T-cell (primary cell): ENCODE data around the gene OSBP2. TPM values are rescaled to one million over a fixed set of nuclear protein-coding genes. Genes with fewer than 3 reads are reported as not detected.

Experiments used
- ATAC-seq, 4 experiments: fragments of 200-7000 bp in 3 of 4; fragments of 150-1000 bp in 1 of 4; cut with Tn5 transposase; replicated peaks in 1 of 4; 1 replicate in 3 of 4; 2 replicates in 1 of 4; pipeline ENCODE4 v1.10.0; 2021; ENCODE audit warnings: moderate library complexity in 3 of 4, mild to moderate bottlenecking in 2 of 4, moderate number of reproducible peaks in 1 of 4
- CTCF ChIA-PET, 2 donors: fragments of 300-600 bp; sonication (Branson Sonifier 250); formaldehyde crosslinking; loops; one replicate each; lab custom pipeline; 2022; ENCODE audit warnings: antibody characterized with exemption in 2 of 2; lab: Charles Lee
- POLR2A ChIA-PET, 2 donors: fragments of 300-600 bp; sonication (Branson Sonifier 250); formaldehyde crosslinking; loops; one replicate each; lab custom pipeline; 2022; ENCODE audit warnings: antibody characterized with exemption in 2 of 2; lab: Charles Lee
- DNase-seq, 35 experiments: peaks; one replicate each; pipeline versions ENCODE4 v3.0.0 to v3.0.0-alpha.2; 2013 to 2023
- H3K27ac ChIP-seq: one replicate; pipeline ENCODE4 v1.5.1; 2013; ENCODE audit warnings: low read length
- H3K27me3 ChIP-seq, 2 experiments: replicated peaks in 1 of 2; 1 replicate in 1 of 2; 2 replicates in 1 of 2; pipeline versions ENCODE4 v1.6.1 to v1.7.0; 2013; ENCODE audit warnings: low read length in 1 of 2, mixed read lengths in 1 of 2; ENCODE audit not compliant: control insufficient read depth in 2 of 2, insufficient read depth in 2 of 2; ENCODE audit errors: extremely low read depth in 1 of 2
- H3K36me3 ChIP-seq, 2 donors: 1 replicate in 1 of 2; 2 replicates in 1 of 2; pipeline versions ENCODE4 v1.6.1 to v1.7.0; 2013; ENCODE audit warnings: low read length in 1 of 2; ENCODE audit not compliant: control insufficient read depth in 2 of 2, insufficient read depth in 1 of 2; ENCODE audit errors: extremely low read depth in 1 of 2
- H3K4me1 ChIP-seq, 2 experiments: 1 replicate in 1 of 2; 2 replicates in 1 of 2; pipeline versions ENCODE4 v1.6.1 to v1.7.0; 2013; ENCODE audit warnings: low read length in 2 of 2, mixed read lengths in 1 of 2; ENCODE audit not compliant: insufficient read depth in 2 of 2, control insufficient read depth in 1 of 2; ENCODE audit errors: extremely low read depth in 1 of 2
- H3K4me3 ChIP-seq, 2 donors: 1 replicate in 1 of 2; 2 replicates in 1 of 2; pipeline versions ENCODE4 v1.5.1 to v1.7.0; 2013; ENCODE audit warnings: mild to moderate bottlenecking in 2 of 2, low read length in 1 of 2, moderate library complexity in 1 of 2; ENCODE audit not compliant: control insufficient read depth in 1 of 2; ENCODE audit errors: extremely low read depth in 1 of 2
- H3K9me3 ChIP-seq: 2 replicates; pipeline ENCODE4 v1.7.0; 2013
- H3K27ac Mint-ChIP-seq, 2 donors: one replicate each; pipeline ENCODE4 v1.8.0; 2020 to 2021; ENCODE audit warnings: mild to moderate bottlenecking in 2 of 2, mixed read lengths in 2 of 2
- H3K27me3 Mint-ChIP-seq, 2 donors: one replicate each; pipeline ENCODE4 v1.8.0; 2021 to 2022; ENCODE audit warnings: mixed read lengths in 2 of 2
- H3K36me3 Mint-ChIP-seq: one replicate; pipeline ENCODE4 v1.8.0; 2021; ENCODE audit warnings: mixed read lengths
- H3K4me1 Mint-ChIP-seq, 3 donors: one replicate each; pipeline ENCODE4 v1.8.0; 2020 to 2022; ENCODE audit warnings: mixed read lengths in 3 of 3, mild to moderate bottlenecking in 1 of 3
- H3K4me3 Mint-ChIP-seq, 3 donors: one replicate each; pipeline ENCODE4 v1.8.0; 2020 to 2022; ENCODE audit warnings: mild to moderate bottlenecking in 3 of 3, mixed read lengths in 3 of 3, moderate library complexity in 3 of 3
- H3K9me3 Mint-ChIP-seq, 3 donors: one replicate each; pipeline ENCODE4 v1.8.0; 2020 to 2022; ENCODE audit warnings: mixed read lengths in 3 of 3
- WGBS: methylation state at CpG from one replicate; pipeline ENCODE4 v1.1.5; 2013; ENCODE audit warnings: missing lambda C conversion rate; ENCODE audit not compliant: insufficient coverage; 5-methylcytosine and 5-hydroxymethylcytosine counted together
- total RNA-seq, 35 experiments: library from RNA in 6 of 35; stranded (reverse) in 6 of 35; fragments of 120-200 nt in 1 of 35; gene quantifications; one replicate each; pipeline versions ENCODE4 v1.2.1 to v1.2.4 and lab custom pipeline; 2013 to 2026

Gene OSBP2
- total RNA-seq, 5 donors from 2014 or later (not counting 1 experiment from before 2014, with no cell fraction given): 1.6 to 2.8 (median 2.1) TPM

DNA sequence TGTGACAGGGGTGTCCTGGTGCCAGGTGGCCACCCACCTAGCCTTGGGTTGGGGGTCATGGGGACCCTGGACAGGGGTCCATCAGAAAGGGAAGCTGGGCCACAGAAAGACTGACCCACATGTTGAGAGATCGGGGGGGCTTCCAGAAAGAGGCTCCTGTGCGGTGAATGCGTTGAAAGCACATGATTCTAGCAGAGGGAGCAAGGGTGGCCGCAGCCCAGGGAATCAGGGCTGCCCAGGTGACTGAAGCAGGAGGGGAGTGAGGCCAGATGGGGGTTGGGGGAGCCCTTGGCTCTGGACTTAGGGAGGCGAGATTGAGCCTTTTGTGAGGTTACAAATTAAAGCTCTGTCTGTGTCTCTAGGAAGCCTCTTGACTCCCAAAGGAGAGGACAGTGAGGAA is 193.2 kb downstream of the OSBP2 start:
- DNase-seq: no peak
- ATAC-seq: no peak
- H3K27ac Mint-ChIP-seq: no peak overlapping the region
- no peaks in the 10 kb centered on the region for H3K27me3 ChIP-seq
- ChIA-PET CTCF (interaction anchor here in 1 of 2 donors (0.6 kb wide), 1 partner anchor 88 kb away, joined by 6 read pairs; no protein-coding TSS in a partner anchor), POLR2A (no interaction called here)
- no peak overlapping the region for H3K27ac ChIP-seq
- peaks cover 0 to 2% of the 10 kb centered on the region in 2 donors for H3K36me3 ChIP-seq
- H3K4me3 ChIP-seq: no peak overlapping the region
- peaks cover 7 to 13% (median 13%) of the 10 kb centered on the region in 3 donors for H3K4me1 Mint-ChIP-seq
- no peaks in the 10 kb centered on the region for H3K9me3 Mint-ChIP-seq
- no peaks in the 10 kb centered on the region for H3K9me3 ChIP-seq
- peaks cover 0 to 6% of the 10 kb centered on the region in 2 experiments for H3K4me1 ChIP-seq
- no peaks in the 10 kb centered on the region for H3K27me3 Mint-ChIP-seq
- H3K4me3 Mint-ChIP-seq: no peak overlapping the region
- peaks cover 6% of the 10 kb centered on the region for H3K36me3 Mint-ChIP-seq
- WGBS: 96% methylated on average over 4 of the region's 5 CpGs

DNA sequence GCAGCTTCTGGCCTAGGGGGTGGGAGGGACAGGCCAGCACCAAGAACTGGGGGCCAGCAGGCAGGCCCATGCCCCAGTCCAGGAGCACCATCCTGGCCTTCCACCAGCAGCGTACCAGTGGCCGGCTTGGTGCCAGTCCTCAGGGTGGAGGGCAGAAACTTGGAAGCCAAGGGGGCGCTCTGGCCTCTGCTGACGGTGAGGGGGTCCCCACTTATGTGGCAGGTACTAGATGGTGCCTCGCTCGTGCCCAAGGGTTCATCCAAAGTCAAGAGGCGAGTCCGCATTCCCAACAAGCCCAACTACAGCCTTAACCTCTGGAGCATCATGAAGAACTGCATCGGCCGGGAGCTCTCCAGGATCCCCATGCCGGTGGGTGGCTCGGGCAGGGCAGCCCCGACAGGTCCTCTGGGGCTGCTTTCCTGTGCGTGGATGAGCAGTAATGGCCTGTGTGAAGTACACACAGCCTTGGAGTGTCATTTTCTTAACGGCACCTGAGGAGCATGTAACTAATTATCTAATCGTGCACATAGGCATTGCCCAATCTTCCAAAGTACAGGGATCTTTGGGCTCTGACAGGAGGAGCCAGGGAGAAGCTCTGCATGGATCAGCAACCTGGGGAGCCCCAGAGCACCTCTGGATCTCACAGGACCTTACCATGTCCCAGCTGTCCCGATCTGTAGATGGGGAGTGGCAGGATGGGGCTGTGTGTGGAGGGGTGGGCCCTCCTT is 194.8 kb downstream of the OSBP2 start:
- Mint-ChIP-seq H3K4me1 (peaks cover 21 to 29% (median 29%) of the 10 kb centered on the region in 3 donors), H3K27ac (no peak overlapping the region), H3K27me3 (no peaks in the 10 kb centered on the region), H3K9me3 (no peaks in the 10 kb centered on the region), H3K4me3 (no peak overlapping the region), H3K36me3 (peaks cover 6% of the 10 kb centered on the region)
- POLR2A ChIA-PET: no interaction called here
- no peaks in the 10 kb centered on the region for H3K27me3 ChIP-seq
- H3K36me3 ChIP-seq: peaks cover 0 to 2% of the 10 kb centered on the region in 2 donors
- 88% methylated on average over 13 of the region's 17 CpGs for WGBS
- ATAC-seq: no peak
- no peaks in the 10 kb centered on the region for H3K9me3 ChIP-seq
- H3K27ac ChIP-seq: no peak overlapping the region
- peaks cover 10 to 20% of the 10 kb centered on the region in 2 experiments for H3K4me1 ChIP-seq
- no peak overlapping the region for H3K4me3 ChIP-seq
- CTCF ChIA-PET: no interaction called here
- DNase-seq: no peak

DNA sequence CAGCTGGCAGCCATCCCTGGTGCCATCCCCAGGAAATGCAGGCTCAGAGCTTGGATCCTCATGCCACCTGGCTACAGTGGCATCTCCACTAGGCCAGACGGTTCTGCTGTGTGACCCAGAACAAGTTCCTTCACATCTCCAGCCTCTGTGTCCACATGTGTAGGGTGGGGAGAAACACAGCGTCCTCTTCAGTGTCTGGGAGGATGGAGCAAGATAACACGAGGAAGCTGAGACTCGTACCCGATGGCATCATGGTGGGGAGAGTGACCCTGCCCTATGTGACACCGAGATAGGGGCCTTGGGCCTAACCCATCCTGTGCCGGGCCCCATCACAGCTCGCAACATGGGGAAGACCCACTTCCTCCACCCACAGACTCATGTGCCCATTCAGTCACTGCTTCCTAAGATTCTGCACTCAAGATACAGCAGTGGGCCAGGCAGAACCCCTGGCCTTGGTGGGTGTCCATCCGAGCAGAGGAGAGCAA is 195.4 kb downstream of the OSBP2 start:
- Histone ChIP-seq H3K27me3 (no peaks in the 10 kb centered on the region), H3K4me3 (no peak overlapping the region), H3K27ac (no peak overlapping the region), H3K9me3 (no peaks in the 10 kb centered on the region), H3K36me3 (peaks cover 0 to 2% of the 10 kb centered on the region in 2 donors), H3K4me1 (peaks cover 16 to 21% of the 10 kb centered on the region in 2 experiments)
- Mint-ChIP-seq H3K27me3 (no peaks in the 10 kb centered on the region), H3K9me3 (no peaks in the 10 kb centered on the region), H3K4me3 (no peak overlapping the region), H3K4me1 (peaks cover 27 to 35% (median 35%) of the 10 kb centered on the region in 3 donors), H3K36me3 (peaks cover 6% of the 10 kb centered on the region), H3K27ac (no peak overlapping the region)
- POLR2A ChIA-PET: no interaction called here
- 79% methylated on average over 6 of the region's 9 CpGs for WGBS
- DNase-seq (peak in 1 of 35 experiments; percentile 10), ATAC-seq (no peak)
- CTCF ChIA-PET: no interaction called here

DNA sequence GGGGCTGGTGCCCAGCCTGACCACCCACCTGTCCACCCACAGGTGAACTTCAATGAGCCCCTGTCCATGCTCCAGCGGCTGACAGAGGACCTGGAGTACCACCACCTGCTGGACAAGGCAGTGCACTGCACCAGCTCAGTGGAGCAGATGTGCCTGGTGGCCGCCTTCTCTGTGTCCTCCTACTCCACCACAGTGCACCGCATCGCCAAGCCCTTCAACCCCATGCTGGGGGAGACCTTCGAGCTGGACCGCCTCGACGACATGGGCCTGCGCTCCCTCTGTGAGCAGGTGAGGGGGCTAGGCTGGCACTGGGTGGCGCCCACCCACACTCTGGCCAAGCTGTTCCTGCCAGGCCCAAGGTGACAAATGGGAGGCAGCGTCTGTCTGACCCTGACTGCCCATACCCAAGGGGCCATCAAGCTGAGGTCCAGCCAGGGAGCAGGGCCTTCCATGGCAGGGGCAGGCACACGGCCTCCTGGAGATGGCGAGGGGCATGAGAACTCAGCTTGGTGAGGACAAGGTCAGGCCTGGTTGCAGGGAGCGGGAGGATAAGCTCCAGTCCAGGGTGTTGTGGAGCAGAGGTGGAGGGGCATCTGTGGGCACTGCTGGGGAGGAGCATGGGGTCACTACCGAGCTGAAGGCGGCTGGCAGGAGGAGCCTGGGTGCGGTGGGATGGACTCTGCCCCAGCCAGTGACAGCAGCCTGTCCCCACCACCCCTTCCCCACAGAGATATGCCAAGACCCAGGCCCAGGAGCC is 196.2 kb downstream of the OSBP2 start:
- ChIA-PET POLR2A (no interaction called here), CTCF (no interaction called here)
- Mint-ChIP-seq H3K4me3 (no peak overlapping the region), H3K9me3 (no peaks in the 10 kb centered on the region), H3K27ac (no peak overlapping the region), H3K36me3 (peaks cover 6% of the 10 kb centered on the region), H3K27me3 (no peaks in the 10 kb centered on the region), H3K4me1 (peaks cover 29 to 38% (median 37%) of the 10 kb centered on the region in 3 donors)
- H3K36me3 ChIP-seq: peaks cover 0 to 2% of the 10 kb centered on the region in 2 donors
- H3K4me3 ChIP-seq: no peak overlapping the region
- DNase-seq (peak in 19 of 35 experiments; percentile 4 to 45 (median 13)), ATAC-seq (peak in 3 of 4 experiments; percentile 36 to 41 (median 36))
- no peak overlapping the region for H3K27ac ChIP-seq
- no peaks in the 10 kb centered on the region for H3K27me3 ChIP-seq
- H3K4me1 ChIP-seq: peaks cover 16 to 21% of the 10 kb centered on the region in 2 experiments
- H3K9me3 ChIP-seq: no peaks in the 10 kb centered on the region
- WGBS: 87% methylated on average over 8 of the region's 17 CpGs

DNA sequence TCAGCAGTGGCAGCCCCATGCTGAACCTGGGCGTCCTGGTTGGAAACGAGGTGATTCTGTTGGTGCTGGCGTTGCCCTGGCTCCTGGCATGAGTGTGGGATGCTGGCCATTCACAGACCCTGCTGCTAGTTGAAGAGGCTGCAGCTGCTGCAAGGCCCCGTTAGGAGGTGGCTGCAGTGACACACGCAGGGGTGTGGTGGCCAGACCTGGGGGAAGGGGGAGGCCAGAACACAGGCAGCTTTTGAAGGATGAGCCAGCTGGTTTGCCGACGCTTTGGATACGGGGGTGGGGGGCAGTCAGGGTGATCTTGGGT is 196.7 kb downstream of the OSBP2 start:
- ChIA-PET POLR2A (no interaction called here), CTCF (no interaction called here)
- Histone ChIP-seq H3K27me3 (no peaks in the 10 kb centered on the region), H3K36me3 (peaks cover 0 to 2% of the 10 kb centered on the region in 2 donors), H3K27ac (no peak overlapping the region), H3K9me3 (no peaks in the 10 kb centered on the region), H3K4me3 (no peak overlapping the region), H3K4me1 (peaks cover 16 to 21% of the 10 kb centered on the region in 2 experiments)
- Mint-ChIP-seq H3K27ac (no peak overlapping the region), H3K4me3 (no peak overlapping the region), H3K36me3 (peaks cover 6% of the 10 kb centered on the region), H3K27me3 (no peaks in the 10 kb centered on the region), H3K4me1 (peaks cover 29 to 38% (median 37%) of the 10 kb centered on the region in 3 donors), H3K9me3 (no peaks in the 10 kb centered on the region)
- DNase-seq: peak in 1 of 35 experiments; percentile 10
- ATAC-seq: no peak
- WGBS: 77% methylated on average over 8 of the region's 8 CpGs

DNA sequence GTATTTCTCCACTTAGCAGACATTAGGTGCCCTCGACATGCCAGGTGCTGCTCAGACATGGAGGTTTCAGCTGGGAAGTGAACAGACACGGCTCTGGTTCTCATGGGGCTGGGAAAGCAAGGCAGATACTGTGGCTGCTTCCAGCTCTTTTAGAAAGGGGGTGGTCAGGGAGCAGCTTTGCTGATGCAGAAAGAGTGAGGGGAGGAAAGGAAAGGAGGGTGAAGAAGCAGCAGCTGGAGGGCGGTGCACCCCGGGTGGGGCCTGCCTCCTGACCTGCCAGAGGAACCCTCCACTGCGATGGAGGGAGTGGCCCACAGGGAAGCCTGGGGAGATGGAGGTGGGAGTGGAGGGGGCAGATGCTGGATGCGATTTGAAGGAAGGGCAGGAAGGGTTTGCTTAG is 197.1 kb downstream of the OSBP2 start:
- Mint-ChIP-seq H3K27ac (no peak overlapping the region), H3K9me3 (no peaks in the 10 kb centered on the region), H3K36me3 (peaks cover 6% of the 10 kb centered on the region), H3K4me1 (peaks cover 29 to 38% (median 37%) of the 10 kb centered on the region in 3 donors), H3K27me3 (no peaks in the 10 kb centered on the region), H3K4me3 (no peak overlapping the region)
- POLR2A ChIA-PET: no interaction called here
- no peak for ATAC-seq
- Histone ChIP-seq H3K4me1 (peaks cover 16 to 21% of the 10 kb centered on the region in 2 experiments), H3K4me3 (no peak overlapping the region), H3K36me3 (peaks cover 0 to 2% of the 10 kb centered on the region in 2 donors), H3K27me3 (no peaks in the 10 kb centered on the region), H3K27ac (no peak overlapping the region), H3K9me3 (no peaks in the 10 kb centered on the region)
- DNase-seq: peak in 1 of 35 experiments; percentile 9
- CTCF ChIA-PET: no interaction called here
- 78% methylated on average over 6 of the region's 6 CpGs for WGBS
